IPS-15b (cell line): Measurements from ENCODE around the gene CLASRP.

Experiments
- H3K27me3 ChIP-seq: one replicate; pipeline ENCODE4 v1.6.1; 2013; ENCODE audit warnings: low read length; ENCODE audit not compliant: control insufficient read depth, insufficient read depth
- H3K36me3 ChIP-seq: one replicate; pipeline ENCODE4 v1.6.1; 2013; ENCODE audit warnings: low read length; ENCODE audit not compliant: control insufficient read depth, insufficient read depth
- H3K4me1 ChIP-seq: one replicate; pipeline ENCODE4 v1.6.1; 2013; ENCODE audit warnings: mild to moderate bottlenecking, low read length; ENCODE audit not compliant: control insufficient read depth, insufficient read depth
- H3K4me3 ChIP-seq: one replicate; pipeline ENCODE4 v1.5.1; 2013; ENCODE audit warnings: low read depth, low read length
- H3K9ac ChIP-seq: one replicate; pipeline ENCODE4 v1.6.1; 2013; ENCODE audit warnings: low read depth, mild to moderate bottlenecking, low read length
- H3K9me3 ChIP-seq: one replicate; pipeline ENCODE4 v1.6.1; 2013; ENCODE audit warnings: mild to moderate bottlenecking, low read length; ENCODE audit not compliant: control insufficient read depth, insufficient read depth

The CLASRP gene

GRCh38 chr19:45003485-45003884, 35.4 kb upstream of the CLASRP start:
- Histone ChIP-seq H3K9ac (no peak overlapping the region), H3K36me3 (no peaks in the 10 kb centered on the region), H3K9me3 (no peaks in the 10 kb centered on the region)

GRCh38 chr19:45005787-45006186, 33.1 kb upstream of the CLASRP start:
- Histone ChIP-seq H3K27me3 (no peaks in the 10 kb centered on the region), H3K4me3 (no peak overlapping the region), H3K9ac (no peak overlapping the region), H3K9me3 (no peaks in the 10 kb centered on the region), H3K4me1 (no peaks in the 10 kb centered on the region), H3K36me3 (no peaks in the 10 kb centered on the region)

More at GRCh38 chr19:45003485-45003884, 35.4 kb upstream of the CLASRP start:
- Histone ChIP-seq H3K4me1 (no peaks in the 10 kb centered on the region), H3K4me3 (no peak overlapping the region), H3K27me3 (no peaks in the 10 kb centered on the region)

- no peak overlapping the region for H3K9ac ChIP-seq
- H3K27me3 ChIP-seq = no peaks in the 10 kb centered on the region
- H3K9me3 ChIP-seq = no peaks in the 10 kb centered on the region
- H3K36me3 ChIP-seq = peaks cover 6% of the 10 kb centered on the region
- no peak overlapping the region for H3K4me3 ChIP-seq
- no peaks in the 10 kb centered on the region for H3K4me1 ChIP-seq
Observed at GRCh38 chr19:45008552-45008951, 30.3 kb upstream of the CLASRP start.

- no peaks in the 10 kb centered on the region for H3K9me3 ChIP-seq
- no peaks in the 10 kb centered on the region for H3K27me3 ChIP-seq
- H3K4me3 ChIP-seq = no peak overlapping the region
- H3K9ac ChIP-seq = no peak overlapping the region
- no peaks in the 10 kb centered on the region for H3K4me1 ChIP-seq
- peaks cover 8% of the 10 kb centered on the region for H3K36me3 ChIP-seq
Observed at GRCh38 chr19:45009625-45010255, 29.1 kb upstream of the CLASRP start.

GRCh38 chr19:45010306-45010705, 28.5 kb upstream of the CLASRP start:
- Histone ChIP-seq H3K27me3 (no peaks in the 10 kb centered on the region), H3K4me1 (no peaks in the 10 kb centered on the region), H3K36me3 (peaks cover 8% of the 10 kb centered on the region), H3K4me3 (no peak overlapping the region), H3K9ac (no peak overlapping the region), H3K9me3 (no peaks in the 10 kb centered on the region)

GRCh38 chr19:45011959-45012358, 26.9 kb upstream of the CLASRP start:
- H3K9ac ChIP-seq = no peak overlapping the region
- no peaks in the 10 kb centered on the region for H3K4me1 ChIP-seq
- H3K27me3 ChIP-seq = no peaks in the 10 kb centered on the region
- no peak overlapping the region for H3K4me3 ChIP-seq
- H3K9me3 ChIP-seq = no peaks in the 10 kb centered on the region
- peaks cover 8% of the 10 kb centered on the region for H3K36me3 ChIP-seq

- Histone ChIP-seq H3K4me3 (no peak overlapping the region), H3K27me3 (no peaks in the 10 kb centered on the region)
Observed at GRCh38 chr19:45016388-45017314, 22.2 kb upstream of the CLASRP start.

GRCh38 chr19:45019187-45019586, 19.7 kb upstream of the CLASRP start:
- Histone ChIP-seq H3K9me3 (no peaks in the 10 kb centered on the region), H3K4me1 (no peaks in the 10 kb centered on the region), H3K4me3 (no peak overlapping the region), H3K27me3 (no peaks in the 10 kb centered on the region), H3K9ac (no peak overlapping the region), H3K36me3 (no peaks in the 10 kb centered on the region)

More at GRCh38 chr19:45016388-45017314, 22.2 kb upstream of the CLASRP start:
- no peak overlapping the region for H3K9ac ChIP-seq
- H3K9me3 ChIP-seq = no peaks in the 10 kb centered on the region
- H3K4me1 ChIP-seq = no peaks in the 10 kb centered on the region
- peaks cover 8% of the 10 kb centered on the region for H3K36me3 ChIP-seq

GRCh38 chr19:45020071-45020470, 18.8 kb upstream of the CLASRP start:
- Histone ChIP-seq H3K9me3 (no peaks in the 10 kb centered on the region), H3K4me1 (no peaks in the 10 kb centered on the region), H3K27me3 (no peaks in the 10 kb centered on the region), H3K36me3 (no peaks in the 10 kb centered on the region), H3K4me3 (no peak overlapping the region), H3K9ac (no peak overlapping the region)

GRCh38 chr19:45021971-45022370, 16.9 kb upstream of the CLASRP start:
- Histone ChIP-seq H3K9ac (no peak overlapping the region), H3K27me3 (no peaks in the 10 kb centered on the region), H3K4me3 (no peak overlapping the region), H3K36me3 (no peaks in the 10 kb centered on the region), H3K4me1 (no peaks in the 10 kb centered on the region), H3K9me3 (no peaks in the 10 kb centered on the region)

GRCh38 chr19:45023048-45023447, 15.8 kb upstream of the CLASRP start:
- Histone ChIP-seq H3K27me3 (no peaks in the 10 kb centered on the region), H3K4me3 (no peak overlapping the region), H3K4me1 (no peaks in the 10 kb centered on the region), H3K9ac (no peak overlapping the region), H3K36me3 (no peaks in the 10 kb centered on the region), H3K9me3 (no peaks in the 10 kb centered on the region)

- no peak overlapping the region for H3K4me3 ChIP-seq
- peaks cover 8% of the 10 kb centered on the region for H3K36me3 ChIP-seq
- H3K4me1 ChIP-seq = no peaks in the 10 kb centered on the region
- no peaks in the 10 kb centered on the region for H3K9me3 ChIP-seq
- no peak overlapping the region for H3K9ac ChIP-seq
- no peaks in the 10 kb centered on the region for H3K27me3 ChIP-seq
Observed at GRCh38 chr19:45025264-45025663, 13.6 kb upstream of the CLASRP start.
